HG03196 (cell line): ENCODE results near the gene ZNF547.

Experiments used
- ATAC-seq: cut with Tn5 transposase; IDR thresholded peaks from one replicate; pipeline ENCODE4 v1.9.1; 2021; ENCODE audit not compliant: unreplicated experiment

ZNF547 gene

DNA sequence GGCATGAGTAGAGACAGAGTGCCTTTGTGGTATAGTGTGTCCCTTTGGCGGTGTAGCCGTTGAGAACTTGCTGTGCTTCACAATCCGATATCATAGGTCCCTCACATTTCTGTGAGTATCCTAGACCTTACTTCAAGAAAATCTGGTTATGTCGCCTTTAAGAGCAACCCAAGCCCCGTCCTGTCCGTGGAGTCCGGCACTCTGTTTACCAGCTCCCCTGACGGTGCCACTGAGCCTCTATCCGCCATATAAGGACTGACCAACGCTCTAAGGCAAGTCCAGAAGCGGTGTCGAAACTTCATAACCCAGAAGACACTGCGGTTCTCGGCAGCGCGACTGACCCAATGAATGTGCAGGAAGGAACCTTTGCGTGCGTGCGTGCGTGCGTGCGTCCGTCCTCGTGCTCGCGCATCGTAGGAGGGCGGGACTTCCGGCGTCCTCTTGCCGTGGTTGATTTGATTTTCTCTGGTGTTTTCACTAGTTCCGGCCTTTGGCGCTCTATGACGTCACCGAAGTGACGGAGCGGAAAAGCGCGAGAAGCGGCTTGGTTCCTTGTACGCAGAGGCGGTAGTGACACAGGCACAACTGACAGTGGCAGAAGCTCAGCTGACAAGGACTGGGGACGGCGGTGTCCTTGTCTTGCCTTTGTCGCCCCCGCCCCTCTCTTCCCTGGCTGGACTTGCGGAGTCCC, at the start of gene ZNF547, which contains the start of gene TRAPPC2B:
ZNF547 (plus strand) TSS at position 555 of the 691 bp plus-strand sequence. CDS start 5,005 bp downstream, outside the sequence.
TRAPPC2B (plus strand) TSS at position 555 of the 691 bp plus-strand sequence. CDS start 1,283 bp downstream, outside the sequence.
- peak; percentile 95 for ATAC-seq

DNA sequence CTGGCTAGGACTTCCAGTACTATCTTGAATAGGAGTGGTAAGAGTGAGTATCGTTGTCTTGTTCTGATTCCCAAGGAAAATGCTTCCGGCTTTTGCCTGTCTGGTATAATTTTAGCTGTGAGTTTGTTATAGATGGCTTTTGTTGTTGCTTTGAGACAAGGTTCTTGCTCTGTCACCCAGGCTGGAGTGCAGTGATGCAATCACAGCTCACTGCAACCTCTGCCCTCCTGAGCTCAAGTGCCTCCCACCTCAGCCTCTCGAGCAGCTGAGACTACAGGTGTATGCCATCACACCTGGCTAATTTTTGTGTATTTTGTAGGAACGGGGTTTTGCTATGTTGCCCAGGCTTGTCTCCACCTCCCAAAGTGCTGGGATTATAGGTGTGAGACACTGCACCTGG, 49.2 kb upstream of the ZNF547 start:
- ATAC-seq: no peak

DNA sequence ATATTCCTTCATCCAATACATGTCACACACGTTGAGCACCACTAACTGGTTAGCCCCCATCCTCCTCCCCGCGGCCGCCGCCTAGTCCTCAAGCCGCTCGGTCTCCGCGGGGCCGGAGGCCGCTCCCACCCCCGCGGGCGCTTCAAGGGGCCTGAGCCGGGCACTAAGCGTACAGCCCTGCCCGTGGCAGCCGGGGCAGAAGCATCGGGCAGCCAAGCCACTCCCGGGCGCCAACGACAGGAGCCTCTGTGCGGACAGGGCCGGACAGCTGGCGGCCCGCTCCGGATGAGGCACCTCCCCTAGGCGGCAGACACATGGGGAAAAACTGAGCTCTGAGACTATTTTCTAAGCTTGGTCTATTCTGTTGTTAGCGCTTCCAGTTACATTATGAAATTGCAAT, 45.8 kb upstream of the ZNF547 start:
- no peak for ATAC-seq

DNA sequence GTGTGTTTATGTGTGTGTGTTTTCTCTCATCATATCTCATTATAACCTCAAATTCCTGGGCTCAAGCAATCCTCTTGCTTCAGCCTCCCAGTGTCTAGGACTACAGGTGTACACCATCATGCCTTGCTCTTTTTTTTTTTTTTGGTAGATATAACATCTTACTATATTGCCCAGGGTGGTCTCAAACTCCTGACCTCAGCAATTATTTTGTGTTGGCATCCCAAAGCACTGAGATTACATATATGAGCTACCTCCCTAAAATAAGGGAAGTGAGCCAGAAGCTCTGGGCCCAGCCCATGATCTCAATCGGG, 43.5 kb upstream of the ZNF547 start:
- ATAC-seq: no peak

DNA sequence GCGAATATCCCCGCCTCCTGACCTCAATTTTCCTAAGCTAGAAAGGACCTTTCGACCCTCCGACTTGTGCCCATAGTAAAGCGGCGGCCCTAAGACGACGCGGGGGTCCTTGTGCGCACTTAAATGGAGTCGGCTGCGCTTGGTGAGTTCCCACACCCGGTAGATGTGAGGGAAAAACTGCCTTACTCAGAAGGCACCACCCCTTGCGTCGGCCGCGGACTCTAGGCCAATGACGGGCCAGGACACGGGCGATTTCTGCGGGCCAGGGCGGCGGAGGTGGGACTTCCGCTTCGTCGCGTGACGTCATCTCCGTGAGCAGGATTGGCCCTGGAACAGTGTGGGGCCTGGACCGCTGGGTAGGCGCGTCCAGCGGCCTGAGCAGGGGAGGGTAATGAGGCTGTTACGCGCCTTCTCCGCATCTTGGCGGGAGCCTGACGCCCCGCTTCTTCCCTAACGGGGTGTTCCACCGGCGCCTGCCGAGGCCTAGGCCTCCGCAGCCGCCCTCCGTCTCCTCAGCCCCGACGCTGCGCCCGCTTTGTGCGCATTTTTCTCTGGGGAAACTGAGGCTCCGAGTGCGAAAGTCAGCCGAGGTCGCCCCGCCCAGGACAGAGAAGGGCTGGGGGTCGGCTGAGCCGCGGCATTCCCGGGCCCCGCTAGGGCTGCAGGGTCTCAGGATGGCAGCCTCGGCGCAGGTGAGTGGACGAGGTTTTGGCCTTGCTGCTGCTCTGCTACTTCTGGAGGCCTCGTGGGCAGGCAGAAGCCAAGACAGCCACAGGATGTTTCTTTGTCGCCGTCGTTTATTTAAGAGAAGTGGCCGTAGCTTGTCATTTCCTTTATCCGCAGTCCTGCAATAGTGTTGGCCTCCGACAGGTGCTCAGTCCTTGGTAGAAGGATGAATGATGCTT, 42.9 kb upstream of the ZNF547 start, which contains the start of gene ZNF543:
ZNF543 (plus strand) TSS at position 293 of the 905 bp plus-strand sequence; CDS start at position 675, 382 bp downstream.
- ATAC-seq: peak; percentile 98

DNA sequence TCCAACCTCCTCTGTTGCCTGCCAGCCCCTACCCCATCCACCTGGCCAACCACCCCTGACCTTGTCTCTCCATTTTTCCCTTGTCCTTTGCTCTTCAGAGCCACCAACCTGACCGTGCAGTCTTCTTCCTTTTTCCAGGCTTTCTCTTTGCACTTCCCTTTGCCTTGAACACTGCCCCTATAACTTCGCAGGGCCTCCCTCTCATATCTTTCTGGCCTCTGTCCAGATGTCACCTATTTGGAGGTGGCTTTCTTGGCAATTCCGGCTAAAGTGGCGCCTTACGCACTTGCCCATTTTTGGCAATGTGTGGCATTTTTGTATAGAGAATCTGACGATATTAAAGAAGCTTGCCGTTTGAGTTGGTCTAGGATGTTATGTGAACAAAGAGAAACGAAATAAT, 42.2 kb upstream of the ZNF547 start:
- no peak for ATAC-seq

DNA sequence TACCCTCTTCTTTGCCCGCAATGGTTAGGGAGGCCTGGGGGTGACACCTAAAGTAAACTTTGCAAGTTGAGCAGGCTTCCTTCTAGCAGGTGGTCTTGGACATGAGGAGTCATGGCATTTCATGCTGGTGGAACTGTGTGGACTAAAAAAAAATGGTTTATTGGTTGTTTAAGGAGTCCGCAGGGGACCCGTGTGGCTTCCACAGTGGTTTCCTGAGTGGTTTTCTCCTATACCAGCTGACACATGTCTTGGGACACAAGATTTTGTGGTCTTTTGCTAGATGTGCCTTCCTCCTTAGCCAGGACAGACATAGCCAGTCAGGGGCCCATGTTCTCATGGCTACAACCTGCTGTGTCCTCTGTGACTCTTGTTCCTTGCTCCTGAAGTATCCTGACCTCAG, 41.6 kb upstream of the ZNF547 start:
- ATAC-seq: no peak

DNA sequence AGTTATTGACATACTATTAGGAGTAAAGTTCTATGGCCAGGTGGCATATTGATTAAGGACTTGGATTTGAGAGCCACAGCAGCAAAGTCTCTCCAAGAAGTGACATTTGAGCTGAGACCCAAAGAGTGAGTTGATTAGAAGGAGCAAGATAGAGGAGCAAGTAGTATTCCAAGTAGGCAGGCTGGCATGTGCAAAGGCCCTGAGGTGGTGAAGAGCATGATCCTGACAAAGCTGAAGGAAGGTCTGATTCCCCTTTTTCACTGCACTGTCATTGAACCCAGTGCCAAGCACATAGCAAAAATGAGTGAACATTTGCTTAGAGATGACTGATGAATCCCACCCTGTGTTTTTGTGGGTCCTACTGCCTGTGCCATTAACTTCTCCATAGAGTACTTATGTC, 38.4 kb upstream of the ZNF547 start:
- no peak for ATAC-seq

DNA sequence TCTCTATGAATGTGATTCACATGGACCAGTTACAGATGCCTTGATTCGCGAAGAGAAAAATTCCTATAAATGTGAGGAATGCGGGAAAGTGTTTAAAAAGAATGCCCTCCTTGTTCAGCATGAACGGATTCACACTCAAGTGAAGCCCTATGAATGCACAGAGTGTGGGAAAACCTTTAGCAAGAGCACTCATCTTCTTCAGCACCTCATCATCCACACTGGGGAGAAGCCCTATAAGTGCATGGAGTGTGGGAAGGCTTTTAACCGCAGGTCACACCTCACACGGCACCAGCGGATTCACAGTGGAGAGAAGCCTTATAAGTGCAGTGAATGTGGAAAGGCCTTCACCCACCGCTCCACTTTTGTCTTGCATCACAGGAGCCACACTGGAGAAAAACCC, 35.4 kb upstream of the ZNF547 start:
- ATAC-seq: no peak

DNA sequence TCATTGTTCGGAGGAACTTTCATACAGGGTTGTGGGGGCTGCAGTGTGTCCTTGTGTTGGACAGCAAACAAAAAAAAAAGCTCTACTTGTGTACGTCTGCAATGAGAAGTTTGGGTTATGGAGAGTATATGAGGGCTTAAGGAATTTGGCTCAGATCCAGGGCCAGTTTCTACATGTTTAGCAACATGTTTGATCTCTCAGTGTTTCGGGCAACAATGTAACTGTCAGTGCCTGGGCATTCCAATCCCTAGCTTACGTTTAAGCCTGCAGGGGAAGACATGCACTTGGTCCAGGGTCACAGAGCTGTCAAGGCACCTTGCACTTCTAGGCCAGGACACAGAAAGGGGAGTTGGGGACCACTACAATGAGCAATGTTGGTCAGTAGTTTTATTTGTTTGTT, 29.2 kb upstream of the ZNF547 start:
- ATAC-seq: no peak

DNA sequence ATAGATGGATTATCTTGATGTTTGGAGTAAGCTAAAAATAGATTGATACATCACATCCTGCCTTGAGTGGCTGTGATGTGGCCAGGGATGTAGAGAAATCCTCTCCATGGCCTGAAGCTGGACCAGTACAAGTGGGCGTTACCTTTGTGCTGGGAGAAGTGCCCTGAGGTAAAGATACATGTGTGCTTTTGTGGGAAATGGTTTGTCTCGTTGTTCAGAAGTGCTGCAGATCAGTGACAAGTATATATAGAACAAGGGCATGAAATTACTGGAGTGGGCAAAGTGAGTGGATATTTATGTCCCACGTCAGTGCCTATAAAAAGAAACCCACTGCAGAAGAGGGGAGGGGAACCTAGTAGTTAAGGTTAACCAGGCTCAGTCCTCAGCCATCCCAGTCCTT, 24.5 kb upstream of the ZNF547 start:
- no peak for ATAC-seq

DNA sequence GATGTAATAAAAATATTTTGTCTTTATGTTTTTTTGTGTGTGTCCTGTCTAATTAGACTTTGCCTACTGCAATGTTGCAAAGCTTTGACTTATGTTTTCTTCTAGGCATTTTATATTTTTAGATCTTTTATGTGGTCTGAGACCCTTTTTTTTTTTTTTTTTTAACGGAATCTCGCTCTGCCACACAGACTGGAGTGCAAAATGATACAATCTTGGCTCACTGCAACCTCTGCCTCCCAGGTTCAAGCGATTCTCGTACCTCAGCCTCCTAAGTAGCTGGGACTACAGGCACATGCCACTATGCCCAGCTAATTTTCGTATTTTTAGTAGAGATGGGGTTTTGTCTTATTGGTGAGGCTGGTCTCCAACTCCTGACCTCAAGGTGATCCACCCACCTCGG, 20.8 kb upstream of the ZNF547 start:
- no peak for ATAC-seq

DNA sequence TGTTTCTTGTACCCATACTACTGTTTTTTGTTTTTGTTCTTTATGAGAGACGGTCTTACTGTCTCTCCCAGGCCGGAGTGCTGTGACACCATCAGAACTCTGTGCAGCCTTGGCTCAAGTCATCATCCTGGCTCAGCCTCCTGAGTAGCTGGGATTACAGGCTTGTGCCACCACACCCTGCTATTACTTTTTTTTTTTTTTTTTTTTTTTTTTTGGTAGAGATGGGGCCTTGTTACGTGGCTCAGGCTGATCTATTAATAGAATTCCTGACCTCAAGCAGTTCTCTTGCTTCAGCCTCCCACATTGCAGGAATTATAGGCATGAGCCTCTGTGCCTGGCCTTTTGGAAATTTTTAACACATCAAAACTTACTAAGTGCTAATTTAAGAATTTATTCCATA, 15.2 kb upstream of the ZNF547 start:
- ATAC-seq: no peak

DNA sequence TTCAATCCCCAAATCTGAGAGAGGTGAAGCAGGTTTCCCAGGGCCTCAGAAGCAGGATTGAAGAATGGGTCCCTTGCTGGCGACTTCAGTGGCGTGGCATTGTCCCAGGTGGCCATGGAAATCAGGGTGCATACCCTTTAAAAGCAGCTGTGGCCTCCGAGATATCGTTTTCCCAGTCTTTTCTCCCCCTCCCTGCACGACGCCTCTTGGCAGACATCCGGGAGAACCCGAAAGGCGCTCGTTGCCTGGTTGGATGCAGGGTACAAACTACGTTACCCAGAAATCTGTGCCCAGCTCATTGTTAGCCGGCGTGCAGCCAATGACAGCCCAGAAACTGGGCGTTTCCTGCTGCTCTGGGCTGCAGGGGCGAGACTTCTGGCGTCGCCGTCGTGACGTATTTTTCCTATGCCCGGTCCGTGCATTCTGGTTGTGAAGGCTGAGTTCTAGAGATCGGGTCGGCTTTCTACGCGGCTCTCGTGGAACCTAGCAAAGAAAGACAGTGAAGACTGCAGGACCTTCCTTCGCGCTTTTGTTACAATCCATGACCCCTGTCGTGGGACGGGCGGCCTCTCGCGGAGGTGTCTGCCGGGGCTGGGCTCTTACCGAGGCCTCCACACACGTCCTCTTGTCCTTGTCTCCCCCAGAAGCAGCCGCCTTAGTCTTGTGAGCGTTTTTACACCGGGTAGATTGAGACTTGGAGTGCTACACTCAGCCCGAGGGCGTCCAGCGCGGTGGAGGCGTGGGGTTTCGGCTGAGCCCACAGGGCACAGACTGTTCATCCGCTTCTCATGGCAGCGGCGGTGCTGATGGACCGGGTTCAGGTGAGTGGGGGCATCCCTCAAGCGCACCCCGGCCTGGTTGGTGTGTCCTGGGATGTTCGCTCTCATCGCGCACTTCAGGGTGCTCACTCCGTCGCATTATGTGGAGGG, 12.2 kb upstream of the ZNF547 start, which contains the start of gene ZNF304:
ZNF304 (plus strand) TSS at position 395 of the 929 bp plus-strand sequence; CDS start at position 789, 394 bp downstream.
- ATAC-seq: peak; percentile 96

DNA sequence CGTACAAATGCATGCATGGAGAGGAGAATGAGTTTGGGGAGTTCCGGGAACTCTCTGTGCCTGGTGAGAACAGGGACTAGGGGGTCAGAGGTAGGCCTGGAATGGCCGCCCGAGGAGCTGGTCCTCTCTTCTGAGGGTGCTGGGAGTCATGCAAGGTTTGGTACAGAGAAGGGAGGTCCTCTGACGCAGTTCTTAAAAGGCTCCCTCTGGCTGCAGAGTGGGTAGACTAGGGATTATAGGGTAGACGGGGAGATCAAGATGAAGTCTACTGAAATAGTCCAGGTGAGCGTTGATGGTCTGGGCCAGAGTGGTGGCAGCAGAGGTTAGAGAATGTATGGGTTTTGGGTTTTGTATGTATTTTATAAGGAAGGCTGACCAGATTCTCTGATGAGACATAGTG, 11.5 kb upstream of the ZNF547 start:
- ATAC-seq: no peak

DNA sequence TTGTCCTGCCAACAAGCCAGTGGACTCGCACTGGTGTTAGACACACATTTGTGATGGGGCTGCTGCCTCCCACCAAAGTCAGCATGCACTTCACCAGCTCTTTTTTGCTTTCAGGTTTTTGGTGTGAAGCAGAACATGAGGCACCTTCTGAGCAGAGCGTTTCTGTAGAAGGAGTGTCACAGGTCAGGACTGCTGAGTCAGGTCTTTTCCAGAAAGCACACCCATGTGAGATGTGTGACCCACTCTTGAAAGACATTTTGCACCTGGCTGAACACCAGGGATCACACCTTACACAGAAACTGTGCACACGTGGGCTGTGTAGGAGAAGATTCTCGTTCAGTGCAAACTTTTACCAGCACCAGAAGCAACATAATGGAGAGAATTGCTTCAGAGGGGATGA, 7.4 kb upstream of the ZNF547 start:
- no peak for ATAC-seq

DNA sequence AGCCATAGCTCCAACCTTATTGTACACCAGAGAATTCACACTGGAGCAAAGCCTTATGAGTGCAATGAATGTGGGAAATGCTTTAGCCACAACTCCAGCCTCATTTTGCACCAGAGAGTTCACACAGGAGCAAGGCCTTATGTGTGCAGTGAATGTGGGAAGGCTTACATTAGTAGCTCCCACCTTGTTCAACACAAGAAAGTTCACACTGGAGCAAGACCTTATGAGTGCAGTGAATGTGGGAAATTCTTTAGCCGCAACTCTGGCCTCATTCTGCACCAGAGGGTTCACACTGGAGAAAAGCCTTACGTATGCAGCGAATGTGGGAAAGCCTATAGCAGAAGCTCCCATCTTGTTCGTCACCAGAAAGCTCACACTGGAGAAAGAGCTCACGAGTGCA, 5.9 kb upstream of the ZNF547 start:
- no peak for ATAC-seq

DNA sequence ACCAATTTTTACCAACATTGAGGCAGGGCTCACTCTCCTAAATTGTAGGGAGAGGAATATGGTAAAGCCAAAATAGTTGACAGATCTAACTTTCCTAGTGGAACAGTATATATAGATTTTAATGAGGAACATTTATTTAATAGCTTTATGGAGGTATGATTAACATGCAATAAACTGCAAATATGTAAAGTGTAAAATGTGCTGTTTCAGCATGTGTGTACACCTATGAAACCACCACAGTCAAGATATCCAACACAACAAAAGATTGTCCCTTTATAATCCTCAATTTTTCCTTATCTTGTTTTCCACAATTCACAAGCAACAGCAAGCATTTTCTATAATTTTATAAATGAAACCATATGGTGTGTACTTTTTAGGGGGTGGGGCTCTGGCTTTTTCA, 4.1 kb upstream of the ZNF547 start:
- ATAC-seq: no peak

DNA sequence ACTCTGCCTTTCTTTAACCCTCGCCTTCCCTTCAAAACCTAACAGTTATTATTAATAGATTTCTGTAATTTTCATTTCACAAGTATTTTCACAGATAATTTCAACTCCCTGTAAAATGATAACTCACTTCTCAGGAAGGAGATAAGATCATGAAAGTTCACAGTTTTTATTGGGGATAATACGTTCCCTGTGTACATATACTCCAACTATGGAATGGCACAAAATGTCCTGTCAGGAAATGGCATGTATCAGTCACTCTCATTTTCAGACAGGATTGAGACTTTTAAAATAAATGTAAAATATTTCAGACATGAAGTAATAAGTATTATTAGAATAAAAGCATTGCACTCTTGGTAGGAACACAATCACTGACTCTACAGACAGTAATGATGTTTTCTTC, 932 bp upstream of the ZNF547 start:
- ATAC-seq: no peak

DNA sequence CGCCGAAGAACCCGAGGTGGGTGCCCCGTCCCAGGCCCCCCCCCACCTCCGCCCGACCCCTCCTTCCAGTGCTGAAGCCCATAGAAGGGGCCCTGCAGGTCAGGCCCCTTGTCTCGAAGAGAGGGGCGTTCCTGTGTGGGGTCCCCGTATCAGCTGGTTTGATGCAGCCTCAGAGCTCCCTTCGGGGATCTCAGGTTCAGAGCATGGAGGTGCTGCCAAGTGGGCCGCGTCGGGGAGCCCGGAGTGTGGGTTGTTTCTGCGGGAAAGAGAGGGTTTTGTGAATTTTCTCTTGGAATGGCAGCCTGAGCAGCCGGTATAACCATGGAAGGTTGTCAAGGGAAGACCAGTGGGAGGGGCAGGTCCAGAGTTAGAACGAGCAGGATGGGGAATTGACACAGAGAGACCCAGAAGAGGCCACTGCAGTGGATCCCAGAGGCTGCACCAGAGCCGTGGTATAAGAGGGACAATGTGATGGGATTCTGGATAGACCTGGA, 384 bp downstream of the ZNF547 start:
- ATAC-seq: no peak

DNA sequence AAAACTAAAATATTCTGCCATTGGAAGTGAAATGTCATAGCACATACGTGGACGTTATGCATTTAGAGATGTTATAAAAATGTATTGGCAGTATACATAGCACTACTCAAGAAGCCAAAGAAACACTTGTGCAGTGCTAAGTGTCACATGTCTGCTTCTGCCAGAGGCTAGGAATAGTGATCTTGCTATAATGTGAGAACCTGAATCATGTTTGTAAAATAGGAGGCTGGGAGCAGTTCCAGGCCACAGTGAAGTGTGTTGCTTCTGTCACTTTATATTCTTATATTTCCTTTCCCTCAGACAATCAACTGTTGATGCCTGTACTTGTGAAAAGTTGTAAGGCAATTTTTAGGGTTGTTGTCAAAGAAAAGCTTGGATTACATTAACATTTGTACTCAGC, 3.4 kb downstream of the ZNF547 start:
- no peak for ATAC-seq
